GM06990 (cell line): ENCODE data around the gene AKT3.
A peak's percentile ranks its signal among the peaks of the same experiment; 100 is the strongest.
"Not testable (repeated sequence)": the region's sequence is repeated elsewhere in the genome, so short reads cannot be mapped to it uniquely, and the experiment has no call there.

Experiments
- DNase-seq: peaks from one replicate; pipeline ENCODE4 v3.0.0-alpha.2; 2011; ENCODE audit not compliant: insufficient read length; ENCODE audit errors: extremely low read depth
- H3K27me3 ChIP-seq: replicated peaks from 2 replicates; pipeline ENCODE4 v1.6.0; 2011; ENCODE audit warnings: low read length; ENCODE audit not compliant: control insufficient read depth, insufficient read depth
- H3K36me3 ChIP-seq: 2 replicates; pipeline ENCODE4 v1.5.1; 2011; ENCODE audit warnings: low read length; ENCODE audit not compliant: control insufficient read depth, insufficient read depth
- H3K4me3 ChIP-seq: replicated peaks from 2 replicates; pipeline ENCODE4 v1.5.1; 2011; ENCODE audit warnings: low read depth, mild to moderate bottlenecking, control low read depth, low read length
- TF ChIP-seq, protein P1 (sequence below): IDR thresholded peaks from 2 replicates; pipeline ENCODE4 v1.5.1; 2011; ENCODE audit warnings: low read length, control low read depth, mild to moderate bottlenecking, inconsistent platforms; ENCODE audit not compliant: insufficient read depth, poor library complexity, severe bottlenecking

The AKT3 gene

DNA sequence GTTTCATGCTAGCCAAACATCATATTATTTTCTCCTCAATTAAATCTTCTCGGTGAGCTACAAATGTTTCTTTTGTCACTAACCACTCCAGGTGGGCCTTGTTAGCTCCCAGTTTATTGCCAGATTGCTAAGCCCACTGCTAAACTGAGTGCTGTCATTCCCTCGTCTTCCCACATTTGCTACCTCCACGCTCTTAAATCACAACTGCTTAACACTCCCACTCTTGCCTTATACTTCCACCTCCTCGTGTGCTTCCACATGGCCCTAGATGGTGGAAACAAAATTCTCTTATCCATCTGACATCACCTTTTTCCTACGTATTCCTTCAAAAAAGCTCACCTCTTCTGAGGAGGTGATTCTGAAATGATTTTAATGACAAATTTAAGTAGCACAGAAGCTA lies 34.6 kb upstream of the AKT3 start:
- TF ChIP-seq, protein P1, sequence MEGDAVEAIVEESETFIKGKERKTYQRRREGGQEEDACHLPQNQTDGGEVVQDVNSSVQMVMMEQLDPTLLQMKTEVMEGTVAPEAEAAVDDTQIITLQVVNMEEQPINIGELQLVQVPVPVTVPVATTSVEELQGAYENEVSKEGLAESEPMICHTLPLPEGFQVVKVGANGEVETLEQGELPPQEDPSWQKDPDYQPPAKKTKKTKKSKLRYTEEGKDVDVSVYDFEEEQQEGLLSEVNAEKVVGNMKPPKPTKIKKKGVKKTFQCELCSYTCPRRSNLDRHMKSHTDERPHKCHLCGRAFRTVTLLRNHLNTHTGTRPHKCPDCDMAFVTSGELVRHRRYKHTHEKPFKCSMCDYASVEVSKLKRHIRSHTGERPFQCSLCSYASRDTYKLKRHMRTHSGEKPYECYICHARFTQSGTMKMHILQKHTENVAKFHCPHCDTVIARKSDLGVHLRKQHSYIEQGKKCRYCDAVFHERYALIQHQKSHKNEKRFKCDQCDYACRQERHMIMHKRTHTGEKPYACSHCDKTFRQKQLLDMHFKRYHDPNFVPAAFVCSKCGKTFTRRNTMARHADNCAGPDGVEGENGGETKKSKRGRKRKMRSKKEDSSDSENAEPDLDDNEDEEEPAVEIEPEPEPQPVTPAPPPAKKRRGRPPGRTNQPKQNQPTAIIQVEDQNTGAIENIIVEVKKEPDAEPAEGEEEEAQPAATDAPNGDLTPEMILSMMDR, result no peak
- no peak overlapping the region for H3K4me3 ChIP-seq
- no peaks in the 10 kb centered on the region for H3K36me3 ChIP-seq
- DNase-seq, result no peak
- H3K27me3 ChIP-seq, result no peaks in the 10 kb centered on the region

DNA sequence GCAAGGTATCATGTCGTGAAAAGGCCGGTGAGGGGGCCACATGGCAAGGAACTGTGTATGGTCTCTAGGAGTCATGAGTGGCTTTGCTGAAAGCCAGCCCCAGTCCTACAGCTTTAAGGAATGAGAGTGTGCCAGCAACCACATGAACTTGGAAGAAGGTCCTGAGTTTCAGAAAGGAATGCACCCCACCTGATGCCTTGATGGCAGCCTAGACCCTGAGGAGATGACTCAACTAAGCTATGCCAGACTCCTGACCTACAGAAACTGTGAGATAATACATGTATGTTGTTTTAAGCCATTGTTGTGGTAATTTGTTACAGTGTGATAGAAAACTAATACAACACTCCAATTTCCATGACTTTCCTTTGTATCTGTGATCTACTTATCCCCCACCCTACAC lies 33.5 kb upstream of the AKT3 start:
- no peaks in the 10 kb centered on the region for H3K27me3 ChIP-seq
- no peak overlapping the region for H3K4me3 ChIP-seq
- no peaks in the 10 kb centered on the region for H3K36me3 ChIP-seq
- TF ChIP-seq, protein P1, result no peak
- no peak for DNase-seq

DNA sequence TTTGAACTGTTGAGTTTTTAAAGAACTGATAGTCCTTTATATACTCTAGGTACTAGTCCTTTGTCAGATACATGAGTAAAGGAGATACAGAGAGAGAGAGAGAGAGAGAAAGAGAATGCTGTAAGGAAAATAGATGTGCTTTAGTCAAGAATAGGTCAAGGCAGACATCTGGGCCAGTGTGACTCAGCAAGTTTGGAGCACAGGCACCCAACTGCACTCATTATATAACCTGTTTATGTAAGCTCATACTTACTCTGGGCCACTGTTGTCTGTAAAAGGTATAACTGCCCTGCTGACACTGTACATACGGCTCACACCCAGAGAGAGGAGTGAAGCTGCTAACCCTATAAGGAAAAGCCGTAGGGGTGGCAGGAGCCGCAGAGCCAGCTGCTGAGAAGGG lies 32.2 kb upstream of the AKT3 start:
- Histone ChIP-seq H3K36me3 (no peaks in the 10 kb centered on the region), H3K4me3 (no peak overlapping the region), H3K27me3 (no peaks in the 10 kb centered on the region)
- TF ChIP-seq, protein P1, result no peak
- no peak for DNase-seq

DNA sequence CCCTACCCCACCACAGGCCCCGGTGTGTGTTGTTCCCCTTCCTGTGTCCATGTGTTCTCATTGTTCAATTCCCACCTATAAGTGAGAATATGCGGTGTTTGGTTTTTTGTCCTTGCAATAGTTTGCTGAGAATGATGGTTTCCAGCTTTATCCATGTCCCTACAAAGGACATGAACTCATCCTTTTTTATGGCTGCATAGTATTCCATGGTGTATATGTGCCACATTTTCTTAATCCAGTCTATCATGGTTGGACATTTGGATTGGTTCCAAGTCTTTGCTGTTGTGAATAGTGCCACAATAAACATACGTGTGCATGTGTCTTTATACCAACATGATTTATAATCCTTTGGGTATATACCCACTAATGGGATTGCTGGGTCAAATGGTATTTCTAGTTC lies 27.0 kb upstream of the AKT3 start:
- not testable (repeated sequence) for H3K36me3 ChIP-seq, H3K27me3 ChIP-seq, H3K4me3 ChIP-seq, DNase-seq

DNA sequence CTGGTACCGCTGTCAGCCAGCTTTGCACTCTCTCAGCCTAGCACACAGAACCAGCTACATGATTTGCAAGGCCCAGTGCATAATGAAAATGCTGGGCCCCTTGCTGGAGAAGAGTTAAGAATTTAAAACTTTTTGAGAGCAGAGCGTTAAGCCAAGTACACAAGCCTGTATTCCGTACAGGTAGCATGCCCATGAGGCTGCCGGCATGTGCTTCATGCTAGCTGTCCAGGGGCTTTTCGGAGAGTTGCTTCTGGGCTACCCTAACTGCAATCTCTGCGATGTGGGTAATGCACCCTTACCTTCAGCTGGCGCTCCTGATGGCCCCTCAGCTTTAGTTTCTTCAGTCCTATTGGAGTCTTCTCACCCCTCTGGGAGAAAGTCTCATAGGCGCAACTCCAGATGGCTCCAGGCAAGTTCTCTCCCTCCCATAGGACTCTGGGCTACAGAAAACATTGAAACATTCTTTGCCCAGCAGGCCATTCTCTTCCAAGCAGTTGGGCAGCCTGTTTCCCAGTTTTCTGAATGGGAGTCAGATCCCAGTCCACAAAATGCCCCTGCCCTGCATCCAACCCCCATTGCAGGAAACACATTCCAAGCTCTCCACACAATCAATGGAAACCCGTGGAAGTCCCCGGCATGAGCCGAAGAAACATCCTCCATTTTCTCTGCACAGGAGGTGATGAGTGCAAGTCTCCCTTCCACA lies 5.7 kb upstream of the AKT3 start:
- DNase-seq, result no peak
- H3K4me3 ChIP-seq, result no peak overlapping the region
- TF ChIP-seq, protein P1, result no peak
- H3K27me3 ChIP-seq, result no peaks in the 10 kb centered on the region; the same call in 1 of the 2 replicates
- H3K36me3 ChIP-seq, result no peaks in the 10 kb centered on the region

DNA sequence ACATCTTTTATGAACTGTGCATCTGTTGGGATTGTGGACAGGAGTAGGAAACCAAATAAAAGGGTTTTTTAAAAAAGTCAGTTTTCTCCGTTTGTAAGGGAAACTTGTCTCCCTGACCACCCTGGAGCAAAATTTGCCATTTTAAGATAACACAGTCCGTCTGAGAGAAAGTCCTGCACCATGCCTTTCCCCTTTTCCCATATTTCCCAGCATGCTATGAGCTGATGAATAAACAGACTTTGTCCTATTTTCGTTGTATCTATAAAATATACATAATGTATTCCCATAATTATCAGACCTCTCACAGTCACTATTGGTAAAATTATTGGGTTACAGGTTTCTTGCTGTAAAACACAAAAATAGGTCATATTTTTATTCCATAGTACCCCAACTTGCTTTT lies 1.7 kb upstream of the AKT3 start:
- TF ChIP-seq, protein P1, result no peak
- peak overlapping the region; percentile 75 for H3K4me3 ChIP-seq

More for the DNA sequence above, 1.7 kb upstream of the AKT3 start:
- Histone ChIP-seq H3K36me3 (no peaks in the 10 kb centered on the region), H3K27me3 (no peaks in the 10 kb centered on the region)
- no peak for DNase-seq
